Measurements from ENCODE around the gene NCKAP5.

- TF ChIP-seq POLR2A (IDR thresholded peaks at IDR 0.05) (no peak), POLR2AphosphoS5 (IDR thresholded peaks at IDR 0.05) (no peak)
- TF ChIP-seq, protein P1, sequence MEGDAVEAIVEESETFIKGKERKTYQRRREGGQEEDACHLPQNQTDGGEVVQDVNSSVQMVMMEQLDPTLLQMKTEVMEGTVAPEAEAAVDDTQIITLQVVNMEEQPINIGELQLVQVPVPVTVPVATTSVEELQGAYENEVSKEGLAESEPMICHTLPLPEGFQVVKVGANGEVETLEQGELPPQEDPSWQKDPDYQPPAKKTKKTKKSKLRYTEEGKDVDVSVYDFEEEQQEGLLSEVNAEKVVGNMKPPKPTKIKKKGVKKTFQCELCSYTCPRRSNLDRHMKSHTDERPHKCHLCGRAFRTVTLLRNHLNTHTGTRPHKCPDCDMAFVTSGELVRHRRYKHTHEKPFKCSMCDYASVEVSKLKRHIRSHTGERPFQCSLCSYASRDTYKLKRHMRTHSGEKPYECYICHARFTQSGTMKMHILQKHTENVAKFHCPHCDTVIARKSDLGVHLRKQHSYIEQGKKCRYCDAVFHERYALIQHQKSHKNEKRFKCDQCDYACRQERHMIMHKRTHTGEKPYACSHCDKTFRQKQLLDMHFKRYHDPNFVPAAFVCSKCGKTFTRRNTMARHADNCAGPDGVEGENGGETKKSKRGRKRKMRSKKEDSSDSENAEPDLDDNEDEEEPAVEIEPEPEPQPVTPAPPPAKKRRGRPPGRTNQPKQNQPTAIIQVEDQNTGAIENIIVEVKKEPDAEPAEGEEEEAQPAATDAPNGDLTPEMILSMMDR (IDR thresholded peaks at IDR 0.05 in 8 of 11, conservative IDR thresholded peaks at IDR 0.05 in 3 of 11) = no peak
These were observed 832.2 kb downstream of the NCKAP5 start for GRCh38 chr2:132736059-132736458.

Data from spleen (tissue), 7 donors.